GM12801 (cell line): ENCODE measurements around the gene PLXNA4.

ENCODE experiments used
- CTCF ChIP-seq: IDR thresholded peaks from one replicate; pipeline ENCODE4 v1.5.1; 2011; ENCODE audit warnings: control low read depth; ENCODE audit not compliant: insufficient read length; ENCODE audit errors: extremely low read depth

PLXNA4 gene

DNA sequence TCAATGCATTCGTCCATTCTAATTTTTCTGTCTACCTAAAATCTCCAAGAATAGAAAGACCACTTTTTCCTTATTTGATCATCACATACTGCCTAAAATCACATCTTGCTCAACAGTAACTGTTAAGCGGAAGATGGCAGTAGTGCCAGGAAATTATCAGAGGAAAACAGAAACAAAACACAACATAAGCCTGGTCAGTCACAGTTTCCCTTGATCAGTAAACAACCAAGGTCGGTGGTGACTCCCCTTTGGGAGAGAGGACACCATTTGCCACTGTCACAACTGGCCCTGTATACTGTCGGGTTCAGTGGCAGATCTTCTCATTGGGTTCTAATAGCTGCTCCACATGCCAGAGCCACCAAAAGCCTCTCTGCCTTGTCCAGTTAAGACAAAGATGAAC lies 106.6 kb downstream of the PLXNA4 start:
- no peak for TF ChIP-seq CTCF

DNA sequence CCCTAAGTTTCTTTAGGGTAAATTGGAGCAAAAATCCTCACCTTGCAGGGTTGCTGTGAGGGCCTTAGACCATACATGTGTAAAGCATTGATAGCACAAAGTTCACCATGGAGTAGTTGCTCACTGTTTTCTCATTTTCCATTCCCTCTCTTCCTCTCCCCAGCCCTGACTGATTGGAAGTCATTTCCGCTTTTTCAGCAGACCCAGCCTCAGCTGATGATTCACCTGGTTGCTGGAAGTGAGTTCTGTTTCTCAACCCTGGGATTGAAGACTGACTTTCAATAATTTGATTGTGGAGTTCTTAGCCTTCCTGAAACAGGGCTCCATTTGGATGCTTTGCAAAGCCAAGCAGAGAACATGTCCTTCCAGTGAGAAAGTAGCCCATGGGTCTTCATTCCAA lies 107.0 kb downstream of the PLXNA4 start:
- no peak for TF ChIP-seq CTCF

- TF ChIP-seq CTCF: no peak
Observed at GRCh38 chr7:132466367-132466766, 109.9 kb downstream of the PLXNA4 start.

DNA sequence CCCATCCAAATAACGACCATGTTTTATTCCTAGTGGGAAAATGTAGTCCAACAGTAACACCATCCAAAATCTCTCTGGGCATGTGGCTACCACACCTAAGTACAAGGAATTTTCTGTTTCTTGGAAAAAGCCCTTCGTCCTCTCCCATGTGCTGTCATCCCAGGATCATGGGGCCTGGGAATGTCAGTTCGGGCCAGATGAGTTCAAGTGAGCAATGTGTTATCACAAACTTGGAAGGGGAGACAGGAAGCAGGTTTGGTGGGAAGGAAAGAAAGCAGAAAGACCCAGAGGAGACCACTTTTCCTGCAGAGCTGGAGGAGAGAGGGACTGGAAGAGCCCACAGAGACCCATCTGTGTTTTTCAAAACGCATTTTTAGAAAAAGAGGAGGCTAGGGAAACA lies 110.8 kb downstream of the PLXNA4 start:
- no peak for TF ChIP-seq CTCF

- no peak for TF ChIP-seq CTCF
Observed at GRCh38 chr7:132464740-132465139, 111.5 kb downstream of the PLXNA4 start.

DNA sequence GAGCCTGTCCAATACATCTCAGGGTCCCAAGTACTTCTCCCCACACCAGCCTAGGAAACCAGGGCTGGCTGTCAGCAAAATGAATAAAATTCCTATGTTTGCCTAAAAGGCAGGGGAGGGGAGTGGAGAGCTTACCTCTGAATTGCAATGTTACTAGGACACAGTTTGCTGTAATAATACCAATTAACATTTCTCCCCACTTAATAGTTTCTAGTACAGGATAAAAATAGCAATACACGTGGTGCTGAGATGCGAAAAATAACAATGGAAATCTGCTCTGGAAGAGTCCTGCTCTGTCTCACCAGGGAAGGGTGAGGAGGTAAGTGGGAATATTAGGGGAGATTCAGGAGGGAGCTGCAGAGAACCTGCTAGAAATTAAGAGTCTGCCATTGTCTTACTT lies 112.3 kb downstream of the PLXNA4 start:
- TF ChIP-seq CTCF: no peak

DNA sequence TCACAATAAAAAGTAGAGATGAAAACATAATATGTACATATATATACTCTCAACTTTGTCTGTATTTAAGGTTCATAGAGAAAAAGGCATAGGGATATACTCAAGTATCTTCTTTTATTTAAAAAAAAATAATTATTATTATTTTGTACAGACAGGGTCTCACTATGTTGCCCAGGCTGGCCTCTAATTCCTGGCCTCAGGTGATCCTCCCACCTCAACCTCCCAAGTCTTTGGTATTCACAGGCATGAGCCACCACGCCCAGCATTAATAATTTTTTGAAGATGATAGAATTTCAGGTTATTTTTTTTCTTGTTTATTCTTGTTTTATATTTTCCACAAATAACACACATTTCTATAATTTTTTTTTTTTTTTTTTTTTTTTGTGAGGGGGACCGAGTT lies 113.8 kb downstream of the PLXNA4 start:
- TF ChIP-seq CTCF: no peak

DNA sequence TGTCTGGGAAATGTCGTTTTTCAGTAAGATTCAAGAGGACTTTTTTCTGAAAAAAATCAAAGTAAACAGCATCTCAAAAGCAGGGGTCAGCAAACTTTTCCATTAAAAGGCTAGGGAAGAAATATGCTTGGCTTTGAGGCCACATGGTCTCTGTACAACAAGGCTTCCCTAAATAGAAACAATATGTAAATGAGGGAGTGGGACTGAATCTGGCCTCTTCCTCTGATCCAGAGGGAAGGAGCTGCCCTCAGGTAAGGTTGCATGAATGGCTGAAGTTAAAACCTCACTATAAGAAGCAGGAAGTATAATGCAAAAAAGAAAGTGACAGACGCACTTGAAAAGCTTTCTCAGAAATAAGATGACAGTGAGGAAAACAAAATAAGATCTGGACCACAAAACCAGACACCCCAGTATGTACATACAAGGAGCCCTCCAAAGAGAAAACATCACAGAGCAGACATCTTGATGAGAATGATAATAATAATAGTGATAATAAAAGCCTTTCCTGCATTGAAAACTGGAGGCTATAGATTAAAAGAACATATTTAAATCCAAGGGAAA lies 115.2 kb downstream of the PLXNA4 start:
- no peak for TF ChIP-seq CTCF
